HL-60 (cell line): ENCODE results near the gene HOXC5.

Source experiments
- DNase-seq, 2 experiments: peaks; one replicate each; pipeline ENCODE4 v3.0.0-alpha.2; 2010 to 2020; ENCODE audit warnings: low read depth in 1 of 2, low spot score in 1 of 2
- H3K27ac ChIP-seq: fragments of 250-450 bp; sonication (Bioruptor Pico); replicated peaks from 2 replicates; pipeline ENCODE4 v1.5.1; 2020; ENCODE audit warnings: mild to moderate bottlenecking, moderate library complexity
- H3K27me3 ChIP-seq: fragments of 250-450 bp; sonication (Bioruptor Pico); 2 replicates; pipeline ENCODE4 v1.5.1; 2021; ENCODE audit warnings: mild to moderate bottlenecking, moderate library complexity; ENCODE audit not compliant: insufficient read depth, poor library complexity, severe bottlenecking
- H3K4me3 ChIP-seq: replicated peaks from 2 replicates; pipeline ENCODE4 v1.5.1; 2011; ENCODE audit warnings: mild to moderate bottlenecking, control low read depth, low read length; ENCODE audit not compliant: insufficient read depth
- CTCF ChIP-seq: IDR thresholded peaks from one replicate; pipeline ENCODE4 v1.5.1; 2011; ENCODE audit warnings: low read length, control low read depth, inconsistent platforms; ENCODE audit not compliant: insufficient read depth
- GABPA ChIP-seq: IDR thresholded peaks from 2 replicates; pipeline ENCODE4 v1.6.1; 2012; ENCODE audit warnings: low read depth
- POLR2AphosphoS5 ChIP-seq: IDR thresholded peaks from 2 replicates; pipeline ENCODE4 v1.6.1; 2012; ENCODE audit warnings: low read depth
- REST ChIP-seq: IDR thresholded peaks from 2 replicates; pipeline ENCODE4 v1.6.1; 2012; ENCODE audit warnings: low read depth; ENCODE audit not compliant: insufficient replicate concordance
- SPI1 ChIP-seq: IDR thresholded peaks from 2 replicates; pipeline ENCODE4 v1.6.1; 2012; ENCODE audit warnings: low read depth, mild to moderate bottlenecking, borderline replicate concordance

Gene HOXC5

GRCh38 chr12:54050482-54050810 is 17.6 kb downstream of the HOXC5 start:
- H3K4me3 ChIP-seq, result no peak overlapping the region
- no peak for TF ChIP-seq SPI1
- TF ChIP-seq CTCF, result no peak
- no peak for TF ChIP-seq POLR2AphosphoS5
- no peak for TF ChIP-seq REST
- TF ChIP-seq GABPA, result no peak
- H3K27ac ChIP-seq, result no peak overlapping the region
- H3K27me3 ChIP-seq, result peaks cover 84% of the 10 kb centered on the region
- DNase-seq, result no peak

GRCh38 chr12:54051026-54051842 is 18.4 kb downstream of the HOXC5 start:
- Histone ChIP-seq H3K27ac (no peak overlapping the region), H3K27me3 (peaks cover 80% of the 10 kb centered on the region), H3K4me3 (no peak overlapping the region)
- TF ChIP-seq CTCF, result no peak
- no peak for TF ChIP-seq REST
- no peak for TF ChIP-seq POLR2AphosphoS5
- no peak for TF ChIP-seq GABPA
- DNase-seq, result no peak

DNA sequence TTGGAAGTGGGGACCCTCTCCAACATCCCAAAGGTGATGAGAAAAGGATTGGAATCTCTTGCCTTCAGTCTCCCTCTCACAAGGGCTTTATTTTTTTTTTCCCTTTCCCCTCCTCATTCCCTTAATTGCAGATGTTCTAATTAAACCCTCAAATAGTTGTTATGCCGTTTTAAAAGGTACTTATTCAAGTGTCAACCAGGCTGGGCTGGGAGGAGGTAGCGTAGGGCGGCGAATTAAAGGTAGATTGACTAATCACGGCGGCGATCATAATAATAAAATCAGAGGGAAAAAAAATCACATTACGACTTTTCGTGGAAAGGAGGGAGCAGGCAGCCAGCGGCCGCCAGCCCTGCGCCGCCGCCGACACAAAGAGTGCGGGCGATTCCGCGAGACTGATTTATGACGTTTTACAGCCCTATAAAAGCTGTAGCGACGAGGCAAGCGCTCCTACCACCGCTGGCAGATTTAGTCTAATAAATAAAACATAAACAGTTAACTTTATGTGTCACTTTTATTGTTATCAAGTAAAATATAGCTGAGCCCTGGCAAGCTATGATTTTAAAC is 19.1 kb downstream of the HOXC5 start:
- no peak overlapping the region for H3K27ac ChIP-seq
- TF ChIP-seq POLR2AphosphoS5 (no peak), SPI1 (no peak), CTCF (no peak), REST (no peak), GABPA (no peak)
- DNase-seq, result no peak
- peaks cover 73% of the 10 kb centered on the region for H3K27me3 ChIP-seq
- H3K4me3 ChIP-seq, result no peak overlapping the region
